HG03159 (cell line): Measurements from ENCODE around the gene L2HGDH.
A peak's percentile ranks its signal among the peaks of the same experiment; 100 is the strongest.

Source experiments
- ATAC-seq: cut with Tn5 transposase; IDR thresholded peaks from one replicate; pipeline ENCODE4 v1.9.1; 2021; ENCODE audit warnings: mild to moderate bottlenecking, moderate library complexity; ENCODE audit not compliant: unreplicated experiment

The L2HGDH gene

DNA sequence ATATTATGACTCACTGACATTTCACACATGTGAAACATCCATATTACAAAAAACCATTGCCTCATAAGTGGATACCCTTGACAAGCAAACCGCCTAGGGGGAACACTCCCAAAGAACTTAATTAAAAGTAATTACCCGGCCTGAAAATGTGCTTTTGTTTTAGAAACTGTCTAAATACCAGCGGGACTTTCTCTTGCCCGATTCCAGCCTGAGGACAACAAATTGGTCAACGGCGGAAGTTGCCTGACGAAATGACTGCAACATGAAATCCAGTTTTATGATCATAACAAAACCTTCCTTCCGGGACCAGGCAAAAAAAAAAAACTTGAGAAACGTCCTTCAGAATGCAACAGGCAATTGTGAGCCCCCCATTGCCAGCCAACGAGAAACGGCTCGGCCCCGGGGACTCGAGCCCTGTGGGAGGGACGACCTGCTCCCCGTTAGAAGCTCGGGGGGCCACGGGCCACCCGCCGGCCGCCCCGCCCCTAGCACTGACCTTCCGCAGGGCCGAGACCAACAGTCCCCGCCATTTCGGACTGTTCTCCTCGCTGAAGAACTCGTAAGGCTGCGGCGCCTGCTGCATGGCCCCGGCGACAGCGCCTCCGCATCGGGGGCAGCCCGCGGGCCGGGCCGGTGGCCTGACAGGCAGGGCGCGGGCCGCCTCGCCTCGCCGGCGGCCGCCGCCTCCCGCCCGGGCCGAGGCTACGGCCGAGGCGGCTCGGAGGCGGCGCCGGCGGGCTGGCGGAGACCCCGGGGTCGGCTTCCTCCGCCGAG is 81.1 kb downstream of the L2HGDH start:
- peak; percentile 26 for ATAC-seq

DNA sequence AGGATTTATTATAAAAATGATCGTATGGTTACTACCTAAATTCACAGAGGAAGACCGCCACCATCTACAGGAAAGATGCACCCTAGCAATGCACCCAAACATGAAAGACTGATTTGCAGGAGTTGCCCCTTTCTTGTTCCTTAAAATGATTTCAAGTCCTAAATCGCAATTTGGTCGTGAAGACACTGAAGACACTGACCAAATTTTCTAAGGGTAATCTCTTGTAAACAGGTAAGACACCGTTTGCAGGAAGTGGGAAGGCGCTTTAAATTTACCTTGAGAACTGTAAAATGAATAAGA is 81.7 kb downstream of the L2HGDH start:
- peak; percentile 5 for ATAC-seq

DNA sequence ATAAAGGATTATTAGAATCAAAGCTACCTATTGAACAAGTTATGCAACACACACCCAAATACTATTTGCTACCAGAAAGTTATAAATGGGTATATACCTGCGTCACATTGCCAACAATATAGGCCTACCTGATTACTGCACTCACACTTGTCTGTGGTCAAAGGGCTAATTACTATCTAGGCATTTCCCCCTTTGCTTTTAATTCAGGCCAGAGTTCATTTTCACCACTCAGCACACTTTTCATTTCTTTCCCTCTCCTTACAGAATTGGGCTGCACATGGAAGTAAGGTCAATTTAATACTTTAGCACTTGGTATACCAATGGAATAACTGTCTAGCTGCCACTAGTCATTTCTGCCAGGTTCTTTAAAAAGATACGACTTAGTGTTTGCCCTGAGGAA is 82.3 kb downstream of the L2HGDH start:
- no peak for ATAC-seq

DNA sequence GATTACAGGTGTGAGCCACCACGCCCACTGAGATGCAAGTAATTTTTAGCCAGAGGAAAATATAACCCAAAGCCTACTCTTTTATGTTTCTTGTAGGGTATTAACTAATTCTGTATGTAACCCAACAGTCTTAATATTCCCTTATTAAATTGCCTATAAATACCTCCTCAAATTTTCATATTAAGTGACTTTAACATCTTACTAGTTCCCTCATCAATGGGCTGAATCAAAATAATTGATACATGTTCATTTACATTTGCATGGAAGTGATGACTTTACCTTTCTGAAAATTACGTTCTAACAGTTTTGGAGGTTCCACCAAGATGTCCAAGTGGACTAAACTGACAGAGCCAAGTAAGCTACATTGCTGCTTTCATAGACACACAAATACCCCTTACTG is 83.7 kb downstream of the L2HGDH start:
- no peak for ATAC-seq

DNA sequence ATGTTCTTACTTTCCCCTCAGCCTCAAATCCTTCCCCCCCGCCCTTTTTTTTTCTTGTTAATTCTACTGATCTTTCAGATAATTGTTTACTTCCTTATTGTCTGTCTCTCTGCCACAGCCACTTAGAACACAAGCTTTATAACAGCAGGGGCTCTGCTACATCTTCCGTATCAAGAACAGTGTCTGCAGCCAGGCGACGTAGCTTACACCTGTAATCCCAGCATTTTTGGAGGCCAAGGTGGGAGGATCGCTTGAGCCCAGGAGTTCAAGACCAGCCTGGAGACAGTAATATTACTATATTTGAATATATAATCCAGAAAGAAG is 86.1 kb downstream of the L2HGDH start:
- ATAC-seq, result no peak

DNA sequence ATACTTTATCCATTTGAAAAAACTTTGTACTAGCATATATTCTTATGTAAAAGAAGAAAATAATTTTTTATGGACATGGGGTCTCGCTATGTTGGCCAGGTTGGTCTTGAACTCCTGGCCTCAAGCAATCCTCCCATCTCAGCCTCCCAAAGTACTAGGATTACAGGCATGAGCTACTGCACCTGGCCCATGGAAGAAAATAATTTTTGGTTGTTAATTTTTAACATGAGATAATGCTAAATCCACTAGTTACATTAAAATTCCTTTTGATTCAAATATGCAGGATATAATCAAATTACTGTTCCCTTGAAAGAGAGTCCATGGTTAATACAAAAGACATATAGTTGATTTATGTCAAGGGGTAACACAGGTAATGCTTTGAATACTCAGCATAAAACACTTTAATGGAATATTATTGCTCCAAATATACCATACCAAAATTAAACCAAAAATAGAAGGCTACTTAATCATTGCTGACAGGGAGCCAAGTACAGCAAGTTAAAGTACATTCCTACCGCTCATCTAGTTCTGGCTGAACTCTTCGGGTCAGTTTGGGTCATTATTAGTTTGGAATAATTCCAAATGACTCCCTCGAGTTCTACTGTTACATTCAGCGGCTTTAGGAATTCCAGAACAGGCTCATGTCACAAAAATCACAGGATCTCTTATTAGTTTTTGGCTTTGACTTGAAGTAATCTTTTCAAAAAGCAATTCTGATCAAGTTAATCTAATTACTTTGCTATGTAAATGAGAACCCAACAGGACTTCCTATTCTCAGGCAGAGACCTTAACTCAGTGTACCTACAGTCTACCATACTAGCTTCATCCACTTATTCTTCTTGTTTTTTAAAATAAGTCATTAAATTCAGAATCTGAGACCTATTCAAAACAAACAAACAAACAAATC is 86.7 kb downstream of the L2HGDH start:
- no peak for ATAC-seq

DNA sequence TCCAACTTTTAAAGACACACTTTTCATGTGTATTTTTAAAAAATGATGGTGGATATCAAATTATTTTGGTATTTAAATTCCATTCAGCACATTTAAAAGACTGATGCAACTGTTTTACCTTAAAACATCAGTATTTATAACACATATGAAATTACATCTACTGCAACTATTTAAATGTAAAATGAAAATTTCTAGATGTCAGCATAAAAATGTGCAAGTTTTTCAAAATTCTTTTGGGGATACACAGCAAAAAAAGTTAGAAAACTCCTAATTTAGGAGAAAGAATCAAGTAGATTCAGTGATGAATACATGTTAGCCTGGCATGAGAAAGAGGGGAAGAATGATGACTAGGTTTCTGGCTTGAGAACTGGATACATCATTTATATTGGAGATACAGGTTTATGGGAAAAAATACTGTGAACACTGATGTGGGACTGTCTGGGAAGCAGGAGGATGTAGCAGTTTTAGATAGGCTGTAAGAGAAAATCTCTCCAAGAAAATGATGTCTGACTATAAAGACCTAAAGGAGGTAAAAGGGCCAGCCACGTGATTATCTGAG is 89.9 kb downstream of the L2HGDH start:
- ATAC-seq, result no peak

DNA sequence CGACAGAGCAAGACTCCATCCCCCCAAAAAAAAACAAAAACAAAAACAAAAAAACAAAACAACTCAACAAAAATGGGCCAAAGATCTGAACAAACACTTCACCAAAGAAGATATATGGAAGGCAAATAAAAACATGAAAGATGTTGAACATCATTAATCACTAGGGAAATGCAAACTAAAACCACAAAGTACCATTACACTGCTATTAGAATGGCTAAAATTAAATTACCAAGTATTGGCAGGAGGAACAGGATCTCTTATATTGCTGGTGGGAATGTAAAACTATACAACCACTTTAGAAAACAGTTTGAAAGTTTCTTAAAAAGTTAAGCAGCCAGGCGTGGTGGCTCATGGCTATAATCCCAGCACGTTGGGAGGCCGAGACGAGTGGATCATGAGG is 93.5 kb downstream of the L2HGDH start:
- no peak for ATAC-seq

DNA sequence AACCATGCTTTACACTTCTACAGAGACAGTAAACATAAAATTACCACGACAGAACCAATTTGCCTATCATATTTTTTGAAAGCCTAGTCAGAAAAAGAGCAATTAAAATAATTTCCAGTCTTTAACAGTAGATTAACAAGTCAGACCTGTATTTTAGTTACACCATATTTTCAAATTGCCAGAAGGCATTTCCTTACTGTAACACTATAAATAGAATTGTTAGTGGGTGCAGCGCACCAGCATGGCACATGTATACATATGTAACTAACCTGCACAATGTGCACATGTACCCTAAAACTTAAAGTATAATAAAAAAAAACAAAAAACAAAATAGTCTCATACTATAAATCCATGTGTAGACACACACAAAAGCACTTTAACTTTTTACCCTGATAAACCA is 96.6 kb downstream of the L2HGDH start:
- no peak for ATAC-seq

DNA sequence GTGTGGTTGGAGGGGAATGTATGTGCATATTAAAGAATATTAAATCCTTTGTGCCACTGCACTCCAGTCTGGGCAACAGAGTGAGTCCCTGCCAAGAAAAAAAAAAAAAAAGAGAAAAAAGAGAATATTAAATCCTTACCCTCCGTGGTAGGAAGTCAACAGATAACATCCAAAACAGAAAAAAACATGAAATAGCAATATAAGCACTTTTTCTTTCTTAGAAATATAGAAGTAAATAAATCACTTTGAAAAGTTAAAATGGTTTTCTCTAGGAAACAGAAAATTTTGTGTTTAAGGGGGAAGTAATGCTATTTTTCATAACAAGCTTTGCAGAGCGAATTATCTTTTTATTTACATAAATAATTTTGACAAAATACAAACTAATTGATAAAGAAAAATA is 98.2 kb downstream of the L2HGDH start:
- ATAC-seq, result no peak

DNA sequence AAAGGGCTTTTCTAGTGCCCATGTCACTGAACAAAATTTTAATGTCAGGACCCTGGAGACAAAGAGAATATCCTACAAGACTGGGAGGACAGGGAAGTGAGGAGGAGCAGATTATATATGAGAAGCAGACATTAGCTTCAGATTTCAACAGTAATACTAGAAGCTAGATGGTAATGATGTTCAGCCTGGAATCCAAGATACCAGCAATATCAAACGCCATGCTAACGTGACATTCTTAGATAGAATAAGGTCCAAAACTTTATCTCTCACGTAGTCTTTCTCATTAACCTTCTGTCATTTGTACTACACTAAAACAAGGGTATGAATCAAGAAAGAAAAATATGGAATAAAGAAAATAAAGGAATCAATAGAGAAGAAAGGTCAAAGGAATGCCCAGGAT is 99.3 kb downstream of the L2HGDH start:
- ATAC-seq, result no peak

DNA sequence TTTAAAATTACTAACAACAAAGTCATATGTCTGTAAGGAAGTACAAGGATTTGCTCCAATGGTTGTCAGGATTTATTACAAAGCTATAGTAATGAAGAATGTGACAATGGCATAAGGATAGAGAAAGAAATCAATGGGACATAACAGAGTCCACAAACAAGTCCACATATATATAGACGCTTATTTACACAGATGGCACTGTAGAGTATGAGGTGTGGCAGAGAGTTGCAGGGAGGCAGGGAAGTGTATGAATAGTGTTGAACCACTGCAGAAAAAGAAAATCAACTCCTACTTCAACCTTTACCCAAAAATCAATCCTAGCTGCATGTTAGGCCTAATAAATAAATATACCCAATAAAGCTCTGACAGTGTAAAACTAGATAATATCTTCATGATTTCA is 102.0 kb downstream of the L2HGDH start:
- no peak for ATAC-seq

DNA sequence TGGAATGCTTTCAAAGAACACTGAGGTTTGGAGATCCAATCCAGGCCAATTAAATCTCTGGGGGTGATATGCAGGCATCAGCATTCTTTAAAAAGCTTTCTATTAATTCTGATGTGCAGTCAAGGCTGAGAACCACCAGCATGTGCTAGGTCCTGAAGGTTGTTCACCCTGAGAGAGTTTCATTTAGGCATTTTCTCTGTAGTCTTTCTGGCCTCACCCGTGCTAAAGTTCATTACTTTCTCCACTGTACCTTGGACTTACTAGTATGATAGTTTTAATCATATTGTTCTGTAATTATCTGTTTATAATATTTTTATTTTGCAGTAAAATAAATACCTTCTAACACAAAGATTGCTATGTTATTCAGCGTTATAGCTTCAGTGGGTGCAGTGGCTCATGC is 113.5 kb downstream of the L2HGDH start:
- no peak for ATAC-seq

DNA sequence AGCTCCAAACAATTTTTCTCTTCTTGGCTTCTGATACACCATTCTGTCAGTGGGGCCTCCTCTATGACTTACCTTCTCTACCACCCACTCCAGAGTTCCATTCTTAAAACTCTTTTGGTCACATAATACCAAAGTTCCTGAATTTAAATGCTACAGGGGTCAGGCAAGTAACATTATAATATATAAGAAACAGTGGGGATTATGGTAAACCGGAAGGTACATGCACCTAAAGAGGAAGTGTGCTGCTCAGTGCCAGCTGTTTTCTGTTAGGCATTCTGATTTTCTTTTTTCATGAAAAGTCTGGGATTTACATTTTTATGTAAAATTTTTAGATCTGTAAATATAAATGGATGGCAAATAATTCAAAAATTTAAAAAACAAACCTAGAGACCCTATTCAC is 120.5 kb downstream of the L2HGDH start:
- no peak for ATAC-seq
